Activated T-cell treated with anti-CD3 and anti-CD28 coated beads for 1 hour (primary cell): Measurements from ENCODE around the gene FMO4.
"Not testable (repeated sequence)": the region's sequence is repeated elsewhere in the genome, so short reads cannot be mapped to it uniquely, and the experiment has no call there.

ENCODE experiments used
- DNase-seq: peaks from one replicate; pipeline ENCODE4 v3.0.0-alpha.2; 2020; ENCODE audit warnings: low read depth

The FMO4 gene

GRCh38 chr1:171334024-171334640, 20.1 kb downstream of the FMO4 start:
- DNase-seq, result no peak

GRCh38 chr1:171335964-171336363, 22.0 kb downstream of the FMO4 start:
- DNase-seq, result no peak

DNA sequence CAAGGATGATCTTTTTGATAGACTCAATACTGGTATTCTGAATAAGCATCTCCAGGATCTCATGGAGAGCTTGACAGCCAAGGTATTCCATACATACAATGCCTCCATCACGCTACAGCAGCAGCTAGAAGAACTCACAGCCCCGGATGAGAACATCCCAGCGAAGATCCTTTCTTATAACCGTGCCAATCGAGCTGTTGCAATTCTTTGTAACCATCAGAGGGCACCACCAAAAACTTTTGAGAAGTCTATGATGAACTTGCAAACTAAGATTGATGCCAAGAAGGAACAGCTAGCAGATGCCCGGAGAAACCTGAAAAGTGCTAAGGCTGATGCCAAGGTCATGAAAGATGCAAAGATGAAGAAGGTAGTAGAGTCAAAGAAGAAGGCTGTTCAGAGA, 25.4 kb downstream of the FMO4 start:
- DNase-seq, result not testable (repeated sequence)

- no peak for DNase-seq
Observed at GRCh38 chr1:171343727-171344472, 29.9 kb downstream of the FMO4 start.

- DNase-seq, result no peak
Observed at GRCh38 chr1:171344473-171344820, 30.5 kb downstream of the FMO4 start.

GRCh38 chr1:171345536-171345935, 31.6 kb downstream of the FMO4 start:
- no peak for DNase-seq

DNA sequence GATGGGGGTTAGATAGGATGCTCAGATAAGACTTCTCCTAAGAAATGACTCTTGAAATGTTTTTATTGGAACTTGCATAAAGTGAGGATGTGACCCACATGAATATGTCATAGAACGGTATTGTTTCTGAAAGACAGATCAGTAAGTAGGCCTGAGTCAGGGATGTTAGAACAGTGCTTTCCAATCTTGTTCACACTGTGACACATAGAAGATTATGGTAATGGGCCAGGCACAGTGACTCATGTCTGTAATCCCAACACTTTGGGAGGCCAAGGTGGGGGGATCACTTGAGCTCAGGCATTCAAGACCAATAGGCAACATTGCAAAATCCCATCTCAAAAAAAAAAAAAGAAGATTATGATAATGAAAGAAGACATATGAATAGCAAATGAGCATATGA, 32.9 kb downstream of the FMO4 start:
- no peak for DNase-seq

- DNase-seq, result no peak
Observed at GRCh38 chr1:171350594-171350993, 36.6 kb downstream of the FMO4 start.

- DNase-seq, result no peak
Observed at GRCh38 chr1:171351961-171352360, 38.0 kb downstream of the FMO4 start.

- DNase-seq, result no peak
Observed at GRCh38 chr1:171352554-171352953, 38.6 kb downstream of the FMO4 start.

GRCh38 chr1:171355727-171356126, 41.7 kb downstream of the FMO4 start:
- DNase-seq, result no peak

DNA sequence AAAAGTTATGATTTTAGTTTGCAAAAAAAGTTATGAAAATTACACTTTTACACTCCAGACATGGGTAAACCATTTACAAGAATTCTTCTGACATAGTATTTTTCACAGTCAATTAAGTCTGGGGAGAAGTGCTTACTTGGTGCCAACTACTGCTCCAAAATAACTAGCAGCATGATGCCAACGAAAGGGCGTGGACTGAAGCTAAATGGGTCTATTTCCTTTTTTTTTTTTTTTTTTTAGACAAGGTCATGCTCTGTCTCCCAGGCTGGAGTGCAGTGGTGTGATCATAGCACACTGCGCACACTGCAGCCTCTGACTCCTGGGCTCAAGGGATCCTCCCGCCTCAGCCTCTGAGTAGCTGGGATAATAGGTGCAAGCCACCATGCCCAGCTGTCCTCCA, 43.2 kb downstream of the FMO4 start:
- DNase-seq, result no peak

DNA sequence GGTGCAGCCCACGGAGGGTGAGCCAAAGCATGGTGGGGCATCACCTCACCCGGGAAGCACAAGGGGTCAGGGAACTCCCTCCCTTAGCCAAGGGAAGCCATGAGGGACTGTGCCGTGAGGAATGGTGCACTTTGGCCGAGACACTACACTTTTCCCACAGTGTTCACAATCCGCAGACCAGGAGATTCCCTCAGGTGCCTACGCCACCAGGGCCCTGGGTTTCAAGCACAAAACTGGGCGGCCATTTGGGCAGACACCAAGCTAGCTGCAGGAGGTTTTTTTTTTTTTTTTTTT, 45.3 kb downstream of the FMO4 start:
- not testable (repeated sequence) for DNase-seq

GRCh38 chr1:171359731-171360527, 45.9 kb downstream of the FMO4 start:
- not testable (repeated sequence) for DNase-seq

- no peak for DNase-seq
Observed at GRCh38 chr1:171366085-171366484, 52.1 kb downstream of the FMO4 start.

DNA sequence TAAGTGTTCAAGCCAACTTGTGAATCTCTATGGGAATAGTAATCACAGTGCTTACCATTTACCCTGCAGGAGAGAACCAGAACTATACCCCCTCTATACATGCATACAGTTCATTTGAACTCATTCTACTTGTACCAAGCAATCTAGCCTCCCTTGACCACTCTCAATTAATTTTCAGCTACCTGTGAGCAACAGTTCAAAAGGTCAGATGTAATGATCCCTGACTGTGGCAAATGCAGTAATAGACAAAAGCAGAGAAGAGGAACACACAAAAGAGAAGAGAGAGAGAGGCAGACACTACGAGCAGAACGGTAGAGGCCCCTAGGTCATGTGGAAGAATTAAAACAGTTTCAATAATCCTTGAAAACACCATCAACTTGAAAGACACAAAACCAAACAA, 52.8 kb downstream of the FMO4 start:
- DNase-seq, result no peak

DNA sequence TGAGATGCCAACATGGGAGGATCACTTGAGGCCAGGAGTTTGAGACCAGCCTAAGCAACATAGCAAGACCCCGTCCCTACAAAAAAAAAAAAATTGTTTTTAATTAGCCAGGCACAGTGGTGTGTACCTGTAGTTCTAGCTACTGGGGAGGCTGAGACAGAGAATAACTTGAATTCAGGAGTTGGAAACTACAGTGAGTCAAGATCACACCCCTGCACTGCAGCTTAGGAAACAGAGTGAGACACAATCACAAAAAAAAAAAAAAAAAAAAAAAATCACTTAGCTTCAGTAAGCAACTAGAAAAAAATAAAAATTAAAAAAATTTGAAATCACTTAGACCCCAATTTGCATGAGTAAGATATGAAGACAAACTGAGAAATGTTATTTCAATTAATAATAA, 53.5 kb downstream of the FMO4 start:
- DNase-seq, result no peak

DNA sequence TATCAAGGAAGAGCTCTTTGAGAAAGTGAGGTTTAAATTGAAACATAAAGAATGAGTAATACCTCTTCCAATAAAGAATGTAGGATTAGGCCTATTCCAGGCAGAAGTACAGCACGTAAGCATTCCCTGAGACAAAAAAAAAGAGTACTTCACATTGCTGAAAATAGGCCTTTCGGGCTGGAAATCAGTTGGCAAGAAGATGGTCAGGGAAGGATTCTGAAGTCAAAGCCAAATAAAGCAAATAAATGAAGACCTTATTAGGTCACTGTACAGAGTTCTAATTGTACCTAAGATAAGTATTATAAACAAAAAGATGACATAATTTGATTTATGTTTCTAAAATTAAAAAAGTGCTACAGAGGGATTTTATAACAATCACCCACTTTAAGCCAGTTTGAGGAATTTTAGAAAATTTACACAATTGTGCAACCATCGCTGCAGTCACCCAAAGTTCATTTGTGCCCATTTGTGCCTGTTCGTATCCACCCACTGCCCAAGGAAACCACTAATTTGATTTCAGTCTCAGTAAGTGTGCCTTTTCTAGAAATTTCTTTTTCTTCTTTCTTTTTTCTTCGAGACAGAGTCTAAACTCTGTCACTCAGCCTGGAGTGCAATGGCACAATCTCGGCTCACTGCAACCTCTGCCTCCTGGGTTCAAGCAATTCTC, 58.6 kb downstream of the FMO4 start:
- DNase-seq, result no peak

- not testable (repeated sequence) for DNase-seq
Observed at GRCh38 chr1:171373357-171374122, 59.6 kb downstream of the FMO4 start.

DNA sequence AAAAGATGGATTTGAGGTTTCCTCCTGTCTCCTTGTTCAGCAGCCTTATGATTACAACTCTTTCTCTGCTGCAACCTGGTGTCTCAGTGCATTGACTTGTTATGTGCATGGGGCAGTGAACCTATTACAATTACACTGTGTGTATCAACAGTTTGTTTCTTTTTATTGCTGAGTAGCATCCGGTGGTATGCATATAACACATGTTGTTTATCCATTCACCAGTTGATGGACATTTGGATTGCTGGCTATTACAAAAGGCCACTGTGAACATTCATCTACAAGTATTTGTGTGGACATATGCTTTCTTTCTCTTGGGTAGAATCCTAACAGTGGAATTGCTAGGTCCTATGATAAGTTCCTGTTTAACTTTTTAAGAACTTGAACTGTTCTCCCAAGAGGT, 65.9 kb downstream of the FMO4 start:
- no peak for DNase-seq

DNA sequence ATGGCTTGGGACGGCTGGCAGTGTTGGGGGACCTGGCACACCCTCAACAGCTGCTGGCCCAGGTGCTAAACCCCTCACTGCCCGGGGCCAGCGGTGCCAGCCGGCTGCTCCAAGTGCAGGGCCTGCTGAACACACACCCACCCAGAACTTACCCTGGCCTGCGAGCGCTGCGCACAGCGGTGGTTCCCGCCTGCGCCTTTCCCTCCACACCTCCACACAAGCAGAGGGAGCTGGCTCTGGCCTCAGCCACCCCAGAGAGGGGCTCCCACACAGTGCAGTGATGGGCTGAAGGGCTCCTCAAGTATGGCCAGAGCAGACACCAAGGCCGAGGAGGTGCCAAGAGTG, 67.9 kb downstream of the FMO4 start:
- DNase-seq, result no peak

- DNase-seq, result no peak
Observed at GRCh38 chr1:171384496-171384895, 70.5 kb downstream of the FMO4 start.
